Stomach (tissue), 9 donors: ENCODE measurements around the gene DOCK4. TPM values are rescaled to one million over a fixed set of nuclear protein-coding genes. Genes with fewer than 3 reads are reported as not detected.

Experiments
- DNase-seq, 2 donors: peaks; one replicate each; pipeline versions ENCODE4 v3.0.0 to v3.0.0-alpha.2; 2013 to 2019
- H3K27ac ChIP-seq, 5 donors: fragments of 200-600 bp in 4 of 5; sonication (generic) in 4 of 5; one replicate each; pipeline ENCODE4 v1.5.1; 2013 to 2019; ENCODE audit warnings: mild to moderate bottlenecking in 1 of 5, moderate library complexity in 1 of 5
- H3K27me3 ChIP-seq, 3 donors: fragments of 200-600 bp; sonication (generic); one replicate each; pipeline ENCODE4 v1.5.1; 2017 to 2019; ENCODE audit warnings: mixed run types in 1 of 3
- H3K36me3 ChIP-seq, 4 donors: fragments of 200-600 bp; sonication (generic); 1 replicate in 3 of 4; 2 replicates in 1 of 4; pipeline ENCODE4 v1.5.1; 2016 to 2019
- H3K4me1 ChIP-seq, 4 donors: fragments of 200-600 bp; sonication (generic); one replicate each; pipeline ENCODE4 v1.5.1; 2016 to 2019
- H3K4me3 ChIP-seq, 4 donors: fragments of 200-600 bp; sonication (generic) in 3 of 4; one replicate each; pipeline ENCODE4 v1.5.1; 2016 to 2019; ENCODE audit warnings: mild to moderate bottlenecking in 1 of 4
- H3K9me3 ChIP-seq, 4 donors: fragments of 200-600 bp; sonication (generic); one replicate each; pipeline ENCODE4 v1.5.1; 2016 to 2019
- EP300 ChIP-seq: sonication (generic); formaldehyde crosslinking; IDR thresholded peaks from one replicate; pipeline ENCODE4 v1.6.1; 2017; ENCODE audit warnings: antibody characterized with exemption
- POLR2A ChIP-seq, 4 donors: fragments of 450-650 bp; IDR thresholded peaks; one replicate each; pipeline ENCODE4 v1.6.1; 2016; ENCODE audit warnings: antibody characterized with exemption in 4 of 4, control low read depth in 2 of 4, mild to moderate bottlenecking in 1 of 4, moderate library complexity in 1 of 4
- POLR2AphosphoS5 ChIP-seq, 3 donors: sonication (generic); formaldehyde crosslinking; IDR thresholded peaks; one replicate each; pipeline ENCODE4 v1.6.1; 2016; ENCODE audit warnings: antibody characterized with exemption in 3 of 3
- WGBS, 5 donors: extraction: QIAGEN DNeasy Blood & Tissue Kit in 3 of 5; methylation state at CpG; one replicate each; pipeline versions ENCODE4 v1.1.5 to v1.1.7; 2013 to 2018; 5-methylcytosine and 5-hydroxymethylcytosine counted together
- intact Hi-C: fragments of 100-400 bp; cut with DNase I; formaldehyde crosslinking; loops from one replicate; pipeline ENCODE4 v1.15.1; 2023; ENCODE audit warnings: low total_unique reads
- polyA plus RNA-seq, 3 donors: library from polyadenylated mRNA; stranded (reverse); fragments of 200-250 nt; gene quantifications; one replicate each; pipeline ENCODE4 v1.2.3, GENCODE V29; 2013
- total RNA-seq, 5 donors: library from RNA; depleted of rRNA; stranded (reverse); fragments of >200 nt; gene quantifications; one replicate each; pipeline versions ENCODE4 v1.1.0 to v1.2.3, GENCODE V29; 2014 to 2016
- TF ChIP-seq, protein P1 (sequence below), 7 experiments: fragments of 450-650 bp in 4 of 7; fragments of 200-600 bp in 3 of 7; sonication (generic) in 3 of 7; IDR thresholded peaks; one replicate each; pipeline ENCODE4 v1.5.1; 2016 to 2019; ENCODE audit warnings: antibody characterized with exemption in 7 of 7, control low read depth in 2 of 7, mild to moderate bottlenecking in 1 of 7
- donor health status: healthy with polysubstance abuse.
- donor health status: Bipolar disorder and iron deficiency.
- donor health status: healthy.

Gene DOCK4
- total and polyA plus RNA-seq, 8 donors = 1.1 to 54.9 (median 16.4) TPM

- intact Hi-C loops = no loop called here
- H3K4me1 ChIP-seq = peaks cover 0 to 3% (median 0%) of the 10 kb centered on the region in 4 donors
Observed at GRCh38 chr7:111958431-111958830, 247.8 kb downstream of the DOCK4 start.

GRCh38 chr7:111955616-111956015 is 250.6 kb downstream of the DOCK4 start:
- Histone ChIP-seq H3K36me3 (no peaks in the 10 kb centered on the region), H3K4me1 (peaks cover 0 to 4% (median 0%) of the 10 kb centered on the region in 4 donors), H3K4me3 (no peak overlapping the region), H3K27ac (no peak overlapping the region), H3K9me3 (no peaks in the 10 kb centered on the region), H3K27me3 (no peaks in the 10 kb centered on the region)
- 62 to 76% (median 68%) methylated on average over 1 of the region's 1 CpG for WGBS, 5 donors
- intact Hi-C loops = no loop called here
- TF ChIP-seq EP300 = no peak
- TF ChIP-seq, protein P1, sequence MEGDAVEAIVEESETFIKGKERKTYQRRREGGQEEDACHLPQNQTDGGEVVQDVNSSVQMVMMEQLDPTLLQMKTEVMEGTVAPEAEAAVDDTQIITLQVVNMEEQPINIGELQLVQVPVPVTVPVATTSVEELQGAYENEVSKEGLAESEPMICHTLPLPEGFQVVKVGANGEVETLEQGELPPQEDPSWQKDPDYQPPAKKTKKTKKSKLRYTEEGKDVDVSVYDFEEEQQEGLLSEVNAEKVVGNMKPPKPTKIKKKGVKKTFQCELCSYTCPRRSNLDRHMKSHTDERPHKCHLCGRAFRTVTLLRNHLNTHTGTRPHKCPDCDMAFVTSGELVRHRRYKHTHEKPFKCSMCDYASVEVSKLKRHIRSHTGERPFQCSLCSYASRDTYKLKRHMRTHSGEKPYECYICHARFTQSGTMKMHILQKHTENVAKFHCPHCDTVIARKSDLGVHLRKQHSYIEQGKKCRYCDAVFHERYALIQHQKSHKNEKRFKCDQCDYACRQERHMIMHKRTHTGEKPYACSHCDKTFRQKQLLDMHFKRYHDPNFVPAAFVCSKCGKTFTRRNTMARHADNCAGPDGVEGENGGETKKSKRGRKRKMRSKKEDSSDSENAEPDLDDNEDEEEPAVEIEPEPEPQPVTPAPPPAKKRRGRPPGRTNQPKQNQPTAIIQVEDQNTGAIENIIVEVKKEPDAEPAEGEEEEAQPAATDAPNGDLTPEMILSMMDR (IDR thresholded peaks at IDR 0.05) = no peak
- TF ChIP-seq POLR2AphosphoS5 (IDR thresholded peaks at IDR 0.05) = no peak
- TF ChIP-seq POLR2A (IDR thresholded peaks at IDR 0.05) = no peak
- DNase-seq = no peak

More at GRCh38 chr7:111958431-111958830, 247.8 kb downstream of the DOCK4 start:
- no peak overlapping the region for H3K4me3 ChIP-seq
- 85 to 92% (median 89%) methylated on average over 3 of the region's 3 CpGs for WGBS, 5 donors
- H3K36me3 ChIP-seq = no peaks in the 10 kb centered on the region
- H3K27me3 ChIP-seq = no peaks in the 10 kb centered on the region
- no peaks in the 10 kb centered on the region for H3K9me3 ChIP-seq
- no peak overlapping the region for H3K27ac ChIP-seq
- no peak for DNase-seq
- TF ChIP-seq EP300 (no peak), POLR2A (IDR thresholded peaks at IDR 0.05) (no peak), POLR2AphosphoS5 (IDR thresholded peaks at IDR 0.05) (no peak)
- TF ChIP-seq, protein P1 (IDR thresholded peaks at IDR 0.05) = no peak

- DNase-seq = peak in 1 of 2 donors; percentile 29
- 80 to 87% (median 84%) methylated on average over 15 of the region's 15 CpGs for WGBS, 5 donors
- H3K27ac ChIP-seq = peak overlapping the region in 2 of 5 donors; percentile 13 to 40
Observed at GRCh38 chr7:111954474-111955381, 251.5 kb downstream of the DOCK4 start.

DNA sequence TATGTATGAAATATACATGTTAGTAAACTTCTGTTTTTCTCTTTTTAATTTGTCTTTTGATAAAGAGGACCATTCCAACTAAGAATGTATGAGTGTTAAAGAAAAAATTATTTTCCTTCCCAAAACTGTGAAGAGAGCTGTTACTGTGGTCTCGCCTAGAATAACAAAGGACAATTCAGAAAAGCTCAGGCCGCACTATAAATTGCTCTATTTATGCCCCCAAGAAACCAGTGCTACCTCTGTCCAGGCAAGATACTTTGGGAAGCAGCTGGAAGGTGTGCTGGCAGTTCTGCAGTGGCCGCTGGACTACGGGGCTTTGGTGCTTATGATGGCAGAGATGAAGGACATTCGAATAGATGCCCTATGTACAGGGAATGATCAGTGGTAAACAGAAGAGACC is 252.1 kb downstream of the DOCK4 start:
- 90 to 96% (median 94%) methylated on average over 3 to 5 of the region's 5 CpGs for WGBS, 5 donors
- DNase-seq = no peak
- Histone ChIP-seq H3K9me3 (no peaks in the 10 kb centered on the region), H3K4me3 (no peak overlapping the region), H3K27ac (peak overlapping the region in 1 of 5 donors; percentile 40), H3K4me1 (peaks cover 0 to 4% (median 0%) of the 10 kb centered on the region in 4 donors), H3K27me3 (no peaks in the 10 kb centered on the region), H3K36me3 (no peaks in the 10 kb centered on the region)
- intact Hi-C loops = no loop called here
- no peak for TF ChIP-seq POLR2AphosphoS5 (IDR thresholded peaks at IDR 0.05)
- TF ChIP-seq, protein P1 (IDR thresholded peaks at IDR 0.05) = no peak

More at GRCh38 chr7:111954474-111955381, 251.5 kb downstream of the DOCK4 start:
- Histone ChIP-seq H3K27me3 (no peaks in the 10 kb centered on the region), H3K9me3 (no peaks in the 10 kb centered on the region), H3K36me3 (no peaks in the 10 kb centered on the region), H3K4me3 (no peak overlapping the region), H3K4me1 (peaks cover 0 to 4% (median 0%) of the 10 kb centered on the region in 4 donors)
- intact Hi-C loops = no loop called here
- TF ChIP-seq EP300 (no peak), POLR2A (IDR thresholded peaks at IDR 0.05) (no peak), POLR2AphosphoS5 (IDR thresholded peaks at IDR 0.05) (no peak)
- TF ChIP-seq, protein P1 (IDR thresholded peaks at IDR 0.05) = no peak
